ENCODE results near the gene MED15. TPM values are rescaled to one million over a fixed set of nuclear protein-coding genes. Genes with fewer than 3 reads are reported as not detected.
"Not testable (repeated sequence)": the region's sequence is repeated elsewhere in the genome, so short reads cannot be mapped to it uniquely, and the experiment has no call there.

Gene MED15
- total and polyA plus RNA-seq, 2 experiments from 2014 or later, result 29.2 to 43.5 TPM

- not testable (repeated sequence) for H3K4me2 ChIP-seq; H3K4me3 Mint-ChIP-seq; H3F3A ChIP-seq (replicated peaks; ENCODE audit: low read depth); H2AFZ ChIP-seq; H3K4me1 Mint-ChIP-seq; H3K4me3 ChIP-seq; ATAC-seq; H3K4me1 ChIP-seq (ENCODE audit: insufficient read depth); H3K27me3 Mint-ChIP-seq (ENCODE audit: insufficient read depth, low read depth, poor library complexity); H3K9me3 Mint-ChIP-seq; H3K27ac Mint-ChIP-seq; H4K20me1 ChIP-seq (replicated peaks; ENCODE audit: insufficient read depth); DNase-seq (ENCODE audit: low spot score); H3K36me3 Mint-ChIP-seq (ENCODE audit: low read depth); H3K79me2 ChIP-seq (replicated peaks; ENCODE audit: insufficient read depth); H3K36me3 ChIP-seq (ENCODE audit: insufficient read depth); H3K9me2 ChIP-seq (ENCODE audit: insufficient read depth); H3K27ac ChIP-seq (ENCODE audit: low read depth); H3K27me3 ChIP-seq (ENCODE audit: insufficient read depth)
Observed at GRCh38 chr22:20478059-20478458, 29.4 kb upstream of the MED15 start.

- Histone ChIP-seq H3K4me1 (ENCODE audit: insufficient read depth) (no peaks in the 10 kb centered on the region), H4K20me1 (replicated peaks; ENCODE audit: insufficient read depth) (no peaks in the 10 kb centered on the region), H3K4me3 (no peak overlapping the region), H3K27me3 (ENCODE audit: insufficient read depth) (no peaks in the 10 kb centered on the region), H3K27ac (ENCODE audit: low read depth) (no peak overlapping the region), H3F3A (replicated peaks; ENCODE audit: low read depth) (no peaks in the 10 kb centered on the region), H3K36me3 (ENCODE audit: insufficient read depth) (no peaks in the 10 kb centered on the region), H3K4me2 (no peak overlapping the region), H3K9me2 (ENCODE audit: insufficient read depth) (0 out of 2 replicates have a peak, but pooled peaks cover 3% of the 10 kb centered on the region), H3K79me2 (replicated peaks; ENCODE audit: insufficient read depth) (no peaks in the 10 kb centered on the region), H2AFZ (no peak overlapping the region)
- Mint-ChIP-seq H3K36me3 (ENCODE audit: low read depth) (no peaks in the 10 kb centered on the region; the same call in 2 of the 3 replicates), H3K27me3 (ENCODE audit: insufficient read depth, low read depth, poor library complexity) (peaks cover 5% of the 10 kb centered on the region), H3K27ac (no peak overlapping the region), H3K4me3 (no peak overlapping the region), H3K4me1 (no peaks in the 10 kb centered on the region), H3K9me3 (no peaks in the 10 kb centered on the region; the same call in 2 of the 3 replicates)
- DNase-seq (ENCODE audit: low spot score), result no peak
- no peak for ATAC-seq
- TF ChIP-seq NANOG (IDR thresholded peaks at IDR 0.05; ENCODE audit: borderline replicate concordance), result no peak
- TF ChIP-seq ZNF462 (CRISPR knock-in tag; IDR thresholded peaks at IDR 0.05), result no peak
- TF ChIP-seq ZNF331 (CRISPR knock-in tag; IDR thresholded peaks at IDR 0.05; ENCODE audit: low read depth), result no peak
- no peak for TF ChIP-seq ETS1 (IDR thresholded peaks at IDR 0.05)
- no peak for TF ChIP-seq REST (IDR thresholded peaks at IDR 0.05; ENCODE audit: unreplicated experiment)
Observed at GRCh38 chr22:20479612-20480196, 27.7 kb upstream of the MED15 start.

GRCh38 chr22:20483143-20483506 is 24.3 kb upstream of the MED15 start:
- H4K20me1 ChIP-seq (replicated peaks; ENCODE audit: insufficient read depth); DNase-seq (ENCODE audit: low spot score); H3K4me2 ChIP-seq; H3K36me3 ChIP-seq (ENCODE audit: insufficient read depth); ATAC-seq; H3K9me2 ChIP-seq (ENCODE audit: insufficient read depth); H3K27ac Mint-ChIP-seq; H2AFZ ChIP-seq; H3K4me1 Mint-ChIP-seq; H3K4me3 Mint-ChIP-seq; H3K27me3 ChIP-seq (ENCODE audit: insufficient read depth); H3K36me3 Mint-ChIP-seq (ENCODE audit: low read depth); H3F3A ChIP-seq (replicated peaks; ENCODE audit: low read depth); H3K9me3 Mint-ChIP-seq; H3K27ac ChIP-seq (ENCODE audit: low read depth); H3K4me3 ChIP-seq; H3K79me2 ChIP-seq (replicated peaks; ENCODE audit: insufficient read depth); H3K4me1 ChIP-seq (ENCODE audit: insufficient read depth): not testable (repeated sequence)
- peaks cover 12% of the 10 kb centered on the region for H3K27me3 Mint-ChIP-seq (ENCODE audit: insufficient read depth, low read depth, poor library complexity)
